ENCODE results near the gene COMMD7.

Gene COMMD7

DNA sequence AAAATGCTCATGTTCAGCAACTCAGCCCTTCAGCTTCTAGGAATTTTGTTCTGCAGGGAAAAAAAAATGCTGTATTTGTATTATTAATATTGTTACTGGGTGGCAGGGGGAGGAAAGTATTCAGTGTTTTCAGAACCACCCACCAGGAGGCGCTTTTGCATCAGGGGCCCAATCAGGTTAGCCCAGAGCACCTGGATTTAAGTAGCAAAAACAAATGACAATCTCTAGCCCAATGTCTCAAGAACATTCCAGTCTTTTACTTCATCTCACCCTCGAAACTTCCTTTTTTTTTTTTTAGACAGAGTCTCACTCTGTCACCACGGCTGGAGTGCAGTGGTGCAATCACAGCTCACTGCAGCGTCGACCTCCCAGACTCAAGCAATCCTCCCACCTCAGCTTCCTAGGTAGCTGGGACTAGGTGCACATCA, 68.9 kb downstream of the COMMD7 start:
- DNase-seq = peak; percentile 64 to 76

DNA sequence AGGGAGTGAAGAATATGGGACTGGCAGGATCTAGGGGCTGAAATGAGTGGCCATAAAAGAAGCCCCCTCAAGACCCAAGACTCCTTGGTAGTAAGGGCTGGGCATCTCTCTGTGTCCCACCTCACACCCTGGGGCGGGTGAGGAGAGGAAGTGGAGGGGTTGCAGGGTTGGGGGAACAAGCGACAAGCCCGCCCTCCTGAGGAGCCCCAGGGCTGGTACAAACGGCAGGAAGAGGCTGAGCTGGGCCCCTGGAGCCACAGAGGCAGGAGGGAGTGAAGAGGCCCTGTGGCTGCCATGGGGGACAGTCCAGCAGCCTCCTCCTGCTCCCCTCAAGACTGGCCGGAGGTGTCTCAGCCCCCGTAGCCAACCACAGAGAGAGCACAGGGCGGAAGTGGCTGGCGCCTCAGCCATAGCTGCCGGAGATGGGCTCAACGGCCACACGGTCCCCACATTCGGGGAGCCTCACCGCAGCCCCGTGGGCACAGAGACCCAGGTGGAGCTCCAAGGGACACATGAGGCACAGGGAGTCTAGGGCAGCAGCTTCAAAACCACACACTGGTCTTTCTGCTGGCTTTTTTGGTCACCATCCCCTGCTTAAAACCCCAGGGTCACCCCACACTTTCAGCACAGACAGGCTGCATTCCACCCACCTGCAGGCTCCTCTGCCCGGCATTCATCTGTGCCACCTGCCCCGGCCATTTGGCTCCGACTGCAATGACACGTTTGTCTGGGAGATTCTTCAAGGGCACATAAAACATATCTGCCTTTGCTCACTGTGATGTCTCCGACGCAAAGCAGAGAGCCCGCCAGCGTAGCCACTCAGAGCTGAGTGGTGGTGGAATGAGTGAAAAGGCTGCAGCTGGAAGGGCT, 70.0 kb downstream of the COMMD7 start:
- peak; percentile 64 to 76 for DNase-seq

DNA sequence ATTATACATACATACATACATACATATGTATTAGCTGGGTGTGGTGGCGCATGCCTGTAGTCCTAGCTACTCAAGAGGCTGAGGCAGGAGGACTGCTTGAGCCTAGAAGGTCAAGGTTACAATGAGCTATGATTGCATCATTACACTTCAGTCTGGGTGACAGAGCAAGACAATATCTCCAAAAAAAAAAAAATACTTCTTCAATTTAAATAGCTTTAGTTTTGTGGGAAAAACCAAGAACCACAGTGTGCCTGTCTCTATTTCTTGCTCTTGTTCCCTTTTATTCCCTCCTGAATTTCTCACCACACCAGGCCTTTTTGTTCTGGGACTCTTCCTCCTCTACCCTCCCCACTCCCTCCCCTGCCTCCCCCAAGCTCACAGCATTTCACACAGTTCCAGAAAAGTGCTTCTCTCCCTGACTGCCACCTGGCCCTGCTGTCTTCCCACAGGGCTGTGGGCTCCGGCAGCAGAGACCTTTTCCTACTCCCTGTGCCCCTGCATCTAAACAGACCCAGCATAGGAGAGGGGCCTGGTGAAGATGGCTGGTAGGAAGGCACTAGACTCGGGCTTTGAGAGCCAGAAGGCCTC, 70.8 kb downstream of the COMMD7 start:
- DNase-seq = peak; percentile 79 to 81

DNA sequence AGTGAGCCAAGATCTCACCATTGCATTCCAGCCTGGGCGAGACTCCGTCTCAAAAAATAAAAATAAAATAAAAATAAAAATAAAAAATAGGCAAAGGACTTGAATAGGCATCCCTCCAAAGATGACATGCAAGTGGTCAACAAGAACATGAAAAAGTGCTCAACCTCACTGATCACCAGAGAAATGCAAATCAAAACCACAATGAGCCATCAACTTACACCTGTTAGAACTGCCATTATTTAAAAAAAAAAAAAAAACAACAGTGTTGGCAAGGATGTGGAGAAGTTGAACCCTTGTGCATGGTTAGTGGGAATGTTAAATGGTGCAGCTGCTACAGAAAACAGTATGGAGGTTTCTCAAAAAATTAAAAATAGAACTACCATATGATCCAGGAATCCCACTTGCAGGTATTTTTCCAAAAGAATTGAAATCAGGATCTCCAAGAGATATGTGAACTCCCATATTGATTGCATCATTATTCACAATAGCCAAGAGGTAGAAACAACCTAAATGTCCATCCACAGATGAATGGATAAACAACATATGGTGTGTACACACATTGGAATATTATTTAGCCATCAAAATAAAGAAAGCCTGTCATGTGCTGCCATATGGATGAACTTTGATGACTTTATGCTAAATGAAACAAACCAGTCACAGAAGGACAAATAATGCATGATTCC, 72.4 kb downstream of the COMMD7 start:
- DNase-seq = no peak

DNA sequence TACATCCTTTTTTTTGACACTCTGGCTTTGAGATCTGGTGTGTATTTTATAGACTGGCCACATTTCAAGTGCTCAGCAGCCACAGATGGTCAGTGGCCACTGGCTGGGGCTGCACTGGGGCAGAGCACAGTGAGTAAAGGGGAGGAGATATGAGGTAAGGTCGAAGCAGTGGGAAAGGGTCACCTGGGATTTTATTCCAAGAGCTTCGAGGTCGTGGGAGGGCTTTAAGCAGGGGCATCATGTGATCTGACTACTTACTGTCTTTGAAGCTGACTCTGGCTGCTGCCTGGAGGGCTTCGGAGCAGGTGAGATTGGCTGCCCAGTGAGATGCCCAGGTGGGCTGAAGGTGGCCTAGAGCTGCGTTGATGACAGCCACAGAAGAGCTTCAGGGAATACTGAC, 76.2 kb downstream of the COMMD7 start:
- no peak for DNase-seq

DNA sequence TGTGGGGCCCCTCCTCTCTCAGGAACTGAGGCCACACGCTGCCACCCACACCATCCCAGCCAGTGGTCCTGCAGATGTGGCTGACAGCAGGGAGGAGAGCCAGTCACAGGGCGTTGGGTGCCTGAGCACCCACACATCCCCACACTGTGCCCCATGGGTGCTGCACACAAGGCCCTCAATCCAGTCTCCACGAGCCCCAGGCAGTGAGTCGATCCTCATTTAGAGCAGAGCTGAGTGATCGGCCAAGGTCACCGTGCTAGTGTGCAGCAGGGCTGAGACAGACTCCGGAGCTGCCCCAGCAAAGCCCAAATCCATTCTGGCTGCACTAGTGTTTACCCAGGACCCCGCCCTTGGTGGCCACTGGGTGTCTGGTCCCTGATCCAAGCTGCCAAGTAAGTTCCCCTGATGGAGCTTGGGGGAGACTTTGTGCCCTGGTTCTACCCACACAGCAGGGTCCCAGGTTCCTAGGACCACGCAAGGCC, 78.5 kb downstream of the COMMD7 start:
- DNase-seq = no peak

DNA sequence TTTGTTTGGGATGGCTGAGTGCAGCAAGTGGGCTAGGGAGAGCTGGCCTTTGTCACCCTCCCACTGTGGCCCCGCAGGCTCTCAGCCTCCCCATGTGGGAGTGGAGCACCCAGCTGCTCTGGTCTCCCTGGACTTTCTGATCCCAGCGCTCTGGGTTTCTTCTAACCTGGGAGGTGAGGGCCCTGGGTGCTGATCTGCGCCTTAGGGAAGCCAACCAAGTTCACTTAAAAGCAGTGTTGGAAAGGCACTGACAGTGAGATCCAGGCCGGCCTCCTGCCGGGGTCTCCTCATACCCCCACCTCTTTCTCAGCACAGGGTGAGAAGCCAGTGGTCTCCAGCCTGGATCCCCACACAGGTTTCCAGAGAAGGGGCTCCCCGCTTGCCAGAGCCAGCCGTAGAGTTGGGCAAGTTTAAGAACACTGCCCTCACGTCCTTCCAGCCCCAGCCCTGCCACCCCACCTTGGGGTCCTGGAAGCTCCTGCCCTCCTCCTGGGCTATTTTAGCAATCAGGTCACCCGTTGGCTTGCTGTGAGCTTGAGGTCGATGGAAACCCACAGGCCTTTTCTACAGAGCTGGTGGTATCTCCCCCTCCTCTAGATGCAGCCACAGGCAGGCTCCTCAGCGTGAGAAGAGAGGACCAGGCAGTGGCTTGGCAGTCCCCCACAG, 79.1 kb downstream of the COMMD7 start:
- DNase-seq = no peak

DNA sequence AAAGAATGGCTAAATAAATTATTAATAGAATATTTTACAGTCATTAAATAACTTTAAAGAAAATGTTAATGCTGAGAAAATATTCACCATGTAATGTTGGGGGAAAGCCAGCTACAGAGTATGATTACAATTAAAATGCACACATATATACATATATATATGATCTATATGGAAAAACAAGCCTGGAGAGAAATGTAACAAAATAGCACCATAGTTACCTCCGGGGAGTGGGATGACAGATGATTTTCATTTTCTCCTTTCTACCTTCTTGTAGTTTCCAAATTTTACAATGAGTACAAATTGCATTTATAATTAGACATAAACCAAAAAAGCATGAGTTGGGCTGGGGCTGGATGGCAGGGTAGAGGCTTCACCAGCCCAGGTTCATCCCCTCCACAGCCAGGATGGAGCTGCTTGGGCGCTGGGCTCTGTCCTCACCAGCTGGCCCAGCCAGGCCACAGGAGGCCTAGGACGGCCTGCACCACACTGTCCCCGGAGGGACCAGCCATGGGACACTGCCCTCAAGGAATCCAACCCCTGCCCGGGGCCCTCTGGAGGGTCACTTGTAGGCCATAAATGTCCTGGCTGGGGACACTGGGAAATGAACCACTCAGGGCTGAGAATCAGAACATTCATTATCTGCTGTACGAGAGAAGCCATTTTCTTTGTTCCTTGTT, 79.8 kb downstream of the COMMD7 start:
- no peak for DNase-seq

DNA sequence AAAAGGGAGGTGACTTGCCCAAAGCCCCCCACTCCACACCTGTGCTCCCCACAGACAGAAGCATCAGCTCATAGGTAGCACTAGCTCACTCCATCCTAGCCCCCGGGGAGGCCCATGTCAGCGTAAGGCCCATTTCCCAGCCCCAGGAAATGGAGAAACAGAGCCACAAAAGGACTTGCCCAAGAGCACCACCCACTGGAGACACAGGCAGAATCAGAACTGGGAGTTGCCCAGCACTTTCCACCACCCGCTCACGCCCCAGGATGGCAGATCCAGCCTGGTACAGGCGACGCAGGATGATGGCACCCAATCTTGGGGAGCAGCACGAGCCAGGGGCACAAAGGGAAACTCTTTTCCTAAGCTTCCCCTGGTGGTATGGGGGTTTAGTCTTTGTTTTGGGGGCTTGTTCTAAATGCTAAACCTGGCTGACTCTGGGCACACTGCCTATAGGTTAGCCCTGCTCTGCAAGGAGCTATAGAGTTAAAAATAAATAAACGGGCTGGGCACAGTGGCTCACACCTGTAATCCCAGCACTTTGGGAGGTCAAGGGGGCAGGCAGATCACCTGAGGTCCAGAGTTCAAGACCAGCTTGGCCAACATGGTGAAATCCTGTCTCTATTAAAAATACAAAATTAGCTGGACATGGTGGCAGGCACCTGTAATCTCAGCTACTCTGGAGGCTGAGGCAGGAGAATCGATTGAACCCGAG, 81.3 kb downstream of the COMMD7 start:
- DNase-seq = no peak

DNA sequence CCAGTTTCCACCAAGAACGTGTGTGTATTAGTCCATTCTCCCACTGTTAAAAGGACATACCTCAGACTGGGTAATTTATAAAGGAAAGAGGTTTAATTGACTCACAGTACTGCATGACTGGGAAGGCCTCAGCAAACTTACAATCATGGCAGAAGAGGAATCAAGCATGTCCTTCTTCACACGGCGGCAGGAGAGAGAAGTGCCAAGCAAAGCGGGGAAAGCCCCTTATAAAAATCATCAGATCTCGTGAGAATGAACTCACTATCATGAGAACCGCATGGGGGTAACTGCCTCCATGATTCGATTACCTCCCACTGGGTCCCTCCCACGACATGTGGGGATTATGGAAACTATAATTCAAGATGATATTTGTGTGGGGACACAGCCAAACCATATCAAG, 82.6 kb downstream of the COMMD7 start:
- DNase-seq = no peak

DNA sequence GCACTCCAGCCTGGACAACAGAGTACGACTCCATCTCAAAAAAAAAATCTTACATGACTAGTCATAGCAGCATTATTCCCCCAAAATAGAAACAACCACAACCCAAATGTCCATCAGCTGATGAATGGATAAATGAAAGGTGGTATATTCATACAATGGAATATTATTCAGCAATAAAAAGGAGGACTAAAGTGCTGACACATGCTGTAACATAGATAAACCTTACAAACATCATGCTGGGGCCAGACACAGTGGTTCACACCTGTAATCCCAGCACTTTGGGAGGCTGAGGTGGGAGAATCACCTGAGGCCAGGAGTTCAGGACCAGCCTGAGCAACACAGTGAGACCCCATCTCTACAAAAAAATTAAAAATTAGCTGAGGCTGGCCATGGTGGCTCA, 86.4 kb downstream of the COMMD7 start:
- no peak for DNase-seq

DNA sequence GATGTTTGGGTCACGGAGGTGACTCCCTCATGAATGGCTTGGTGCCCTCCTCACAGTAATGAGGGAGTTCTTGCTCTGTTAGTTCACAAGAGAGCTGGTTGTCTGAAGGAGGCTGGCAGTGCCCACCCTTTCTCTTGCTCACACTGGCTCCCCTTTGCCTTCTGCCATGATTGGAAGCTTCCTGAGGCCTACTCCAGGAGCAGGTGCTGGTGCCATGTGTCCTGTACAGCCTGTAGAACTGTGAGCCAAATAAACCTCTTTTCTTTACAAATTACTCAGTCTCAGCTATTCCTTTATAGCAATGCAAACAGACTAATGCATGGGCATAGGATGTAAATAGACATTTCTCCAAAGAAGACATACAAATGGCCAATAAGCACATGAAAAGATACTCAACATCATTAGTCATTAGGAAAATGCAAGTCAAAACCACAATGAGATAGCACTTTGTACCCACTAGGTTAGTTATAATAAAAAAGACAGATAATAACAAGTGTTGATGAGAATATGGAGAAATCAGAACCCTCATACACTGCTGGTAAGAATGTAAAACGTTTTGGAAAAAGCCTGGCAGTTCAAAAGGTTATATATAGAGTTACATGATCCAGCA, 87.3 kb downstream of the COMMD7 start:
- DNase-seq = no peak

DNA sequence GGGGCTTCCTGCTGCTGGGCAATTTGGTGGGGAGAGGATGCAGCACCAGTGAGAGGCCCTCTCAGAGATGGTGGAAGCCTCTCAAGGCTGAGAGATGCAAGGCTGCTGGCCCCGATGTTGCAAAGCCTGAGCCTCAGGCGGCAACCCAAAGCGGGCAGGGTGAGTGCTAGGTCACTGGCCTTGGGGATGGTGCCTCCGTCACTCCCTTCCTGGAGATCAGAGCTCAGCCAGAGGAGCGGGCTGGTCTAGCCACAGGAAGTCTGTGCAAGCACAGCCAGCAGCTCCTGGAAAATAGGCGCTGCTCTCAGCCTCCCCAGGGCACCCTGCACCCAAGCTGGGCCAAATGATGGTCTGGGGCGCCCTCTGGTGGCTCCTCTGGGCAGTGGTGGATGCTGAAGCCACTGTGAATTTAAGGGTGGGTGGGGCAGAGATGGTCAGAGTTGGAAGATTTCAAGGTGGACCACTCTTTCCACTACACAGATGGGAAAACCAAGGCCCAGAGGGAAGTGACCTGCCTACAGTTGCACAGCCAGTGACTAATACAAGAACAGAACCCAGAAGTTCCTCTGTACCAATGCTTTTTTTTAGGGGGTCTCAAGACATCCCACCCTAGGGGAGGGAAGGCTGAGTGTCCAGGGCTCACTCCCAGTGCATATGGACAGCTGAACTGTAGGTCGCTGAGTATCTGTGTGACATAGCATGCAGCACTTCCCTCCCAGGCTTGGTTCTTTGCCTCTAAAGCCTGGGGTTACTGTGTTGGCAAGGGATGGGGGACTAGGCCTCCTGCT, 90.3 kb downstream of the COMMD7 start:
- DNase-seq = peak; percentile 90 to 92

All from AML-193 (cell line).